ENCODE results near the gene CYTH1.

The CYTH1 gene

DNA sequence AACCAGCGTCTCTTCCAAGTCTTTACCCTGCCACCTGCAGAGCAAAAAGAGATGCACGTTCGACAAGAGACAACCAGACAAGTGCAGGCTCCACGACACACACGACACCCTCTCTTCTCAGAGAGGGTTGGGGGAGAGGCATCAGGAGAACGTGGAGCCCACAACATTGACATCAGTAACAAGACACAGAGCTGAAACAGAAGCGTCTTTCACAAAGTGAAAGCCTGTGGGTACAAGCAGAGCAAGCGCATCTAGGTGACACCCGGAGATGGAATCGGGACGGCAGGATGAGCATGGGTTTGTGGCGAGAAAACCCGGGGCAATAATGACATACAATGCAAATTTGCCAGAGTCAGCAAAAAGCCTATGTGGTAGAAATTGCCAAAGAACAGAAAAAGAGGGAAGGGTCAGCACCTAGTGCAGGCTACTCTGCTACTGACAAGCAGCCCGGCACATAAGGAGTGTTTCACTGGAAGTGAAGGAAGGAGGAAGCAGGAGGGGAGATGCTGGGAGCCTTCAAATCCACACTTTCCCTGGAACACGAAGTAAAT lies 89.5 kb downstream of the CYTH1 start:
- H3K4me3 ChIP-seq (replicated peaks; ENCODE audit: low read depth, low read length): no peak overlapping the region
- no peak for DNase-seq (ENCODE audit: extremely low read depth, low read depth)
- TF ChIP-seq, protein P1, sequence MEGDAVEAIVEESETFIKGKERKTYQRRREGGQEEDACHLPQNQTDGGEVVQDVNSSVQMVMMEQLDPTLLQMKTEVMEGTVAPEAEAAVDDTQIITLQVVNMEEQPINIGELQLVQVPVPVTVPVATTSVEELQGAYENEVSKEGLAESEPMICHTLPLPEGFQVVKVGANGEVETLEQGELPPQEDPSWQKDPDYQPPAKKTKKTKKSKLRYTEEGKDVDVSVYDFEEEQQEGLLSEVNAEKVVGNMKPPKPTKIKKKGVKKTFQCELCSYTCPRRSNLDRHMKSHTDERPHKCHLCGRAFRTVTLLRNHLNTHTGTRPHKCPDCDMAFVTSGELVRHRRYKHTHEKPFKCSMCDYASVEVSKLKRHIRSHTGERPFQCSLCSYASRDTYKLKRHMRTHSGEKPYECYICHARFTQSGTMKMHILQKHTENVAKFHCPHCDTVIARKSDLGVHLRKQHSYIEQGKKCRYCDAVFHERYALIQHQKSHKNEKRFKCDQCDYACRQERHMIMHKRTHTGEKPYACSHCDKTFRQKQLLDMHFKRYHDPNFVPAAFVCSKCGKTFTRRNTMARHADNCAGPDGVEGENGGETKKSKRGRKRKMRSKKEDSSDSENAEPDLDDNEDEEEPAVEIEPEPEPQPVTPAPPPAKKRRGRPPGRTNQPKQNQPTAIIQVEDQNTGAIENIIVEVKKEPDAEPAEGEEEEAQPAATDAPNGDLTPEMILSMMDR (IDR thresholded peaks at IDR 0.05; ENCODE audit: low read depth, low read length, missing control alignments): no peak

DNA sequence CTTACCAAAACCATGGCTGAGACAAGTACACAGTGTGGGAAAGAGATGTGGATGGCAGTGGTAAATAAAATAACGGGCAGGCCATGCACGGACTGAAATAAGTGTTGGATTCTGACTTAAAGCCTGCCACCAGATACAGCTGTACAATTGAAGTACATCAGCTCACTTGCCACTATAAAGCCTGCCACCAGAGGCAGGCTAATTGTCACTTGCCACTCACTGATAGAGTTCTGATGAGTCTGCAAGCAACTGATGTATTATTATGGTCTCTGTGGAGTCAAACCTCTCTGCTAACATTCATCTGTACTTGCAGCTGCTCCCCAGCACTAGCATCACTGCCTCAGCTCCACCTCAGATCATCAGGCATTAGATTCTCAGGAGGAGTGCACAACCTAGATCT lies 93.0 kb downstream of the CYTH1 start:
- TF ChIP-seq, protein P1 (IDR thresholded peaks at IDR 0.05; ENCODE audit: low read depth, low read length, missing control alignments): no peak
- no peak overlapping the region for H3K4me3 ChIP-seq (replicated peaks; ENCODE audit: low read depth, low read length)
- DNase-seq (ENCODE audit: extremely low read depth, low read depth): no peak

DNA sequence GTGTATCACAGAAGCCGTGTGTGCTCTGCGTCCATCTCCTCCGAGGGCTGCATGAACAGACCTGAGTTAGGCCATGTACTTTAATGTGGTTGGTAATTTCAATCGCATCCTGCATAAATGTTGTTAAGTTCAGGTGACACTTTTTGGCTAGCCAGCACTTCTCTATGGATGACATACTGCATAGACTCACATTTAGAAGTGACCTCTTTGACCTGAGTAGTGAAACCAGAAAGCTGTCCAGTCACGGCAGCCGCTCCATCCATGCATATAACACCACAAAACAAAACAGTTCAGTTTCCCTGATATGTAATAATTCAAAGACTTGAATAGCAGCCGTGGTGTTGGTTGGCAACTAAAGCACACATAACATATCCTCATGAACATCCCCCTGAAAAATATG lies 94.1 kb downstream of the CYTH1 start:
- TF ChIP-seq, protein P1 (IDR thresholded peaks at IDR 0.05; ENCODE audit: low read depth, low read length, missing control alignments): no peak
- no peak overlapping the region for H3K4me3 ChIP-seq (replicated peaks; ENCODE audit: low read depth, low read length)
- DNase-seq (ENCODE audit: extremely low read depth, low read depth): no peak

DNA sequence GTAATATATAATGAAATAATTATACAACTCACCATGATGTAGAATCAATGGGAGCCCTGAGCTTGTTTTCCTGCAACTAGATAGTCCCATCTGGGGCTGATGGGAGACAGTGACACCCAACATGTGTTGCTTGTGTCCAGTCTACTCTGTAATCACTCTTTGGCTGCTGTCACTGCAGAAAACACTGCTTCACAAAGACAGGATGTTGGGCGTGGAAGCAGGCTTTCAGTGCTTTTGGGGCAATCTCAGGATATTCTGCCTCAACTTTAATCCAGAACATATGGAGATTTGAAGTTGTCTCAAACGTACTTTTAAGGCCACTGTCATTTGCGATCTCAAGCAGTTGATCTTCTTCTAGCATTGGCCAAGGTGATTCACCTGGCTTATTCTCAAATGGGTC lies 94.9 kb downstream of the CYTH1 start:
- TF ChIP-seq, protein P1 (IDR thresholded peaks at IDR 0.05; ENCODE audit: low read depth, low read length, missing control alignments): no peak
- DNase-seq (ENCODE audit: extremely low read depth, low read depth): no peak
- no peak overlapping the region for H3K4me3 ChIP-seq (replicated peaks; ENCODE audit: low read depth, low read length)

DNA sequence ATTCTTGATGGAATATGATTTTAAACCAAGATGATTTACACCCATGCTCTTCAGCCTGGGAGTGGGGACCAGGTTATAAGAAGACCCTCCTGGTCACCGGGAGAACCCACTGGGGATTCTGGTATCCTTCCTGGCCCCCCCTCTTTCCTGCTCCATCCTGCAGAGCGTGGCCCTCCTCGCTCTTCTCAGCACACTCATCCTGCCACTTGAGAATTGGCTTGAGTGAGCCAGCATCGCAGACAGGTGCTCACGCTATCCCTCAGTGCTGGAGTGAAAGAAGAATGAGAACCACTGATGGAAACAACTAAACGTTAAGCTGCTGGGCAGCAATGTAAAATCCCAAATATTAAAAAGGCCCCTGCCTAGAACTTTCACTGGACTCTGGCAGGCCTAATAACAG lies 98.0 kb downstream of the CYTH1 start:
- TF ChIP-seq, protein P1 (IDR thresholded peaks at IDR 0.05; ENCODE audit: low read depth, low read length, missing control alignments): no peak
- DNase-seq (ENCODE audit: extremely low read depth, low read depth): no peak
- no peak overlapping the region for H3K4me3 ChIP-seq (replicated peaks; ENCODE audit: low read depth, low read length)

DNA sequence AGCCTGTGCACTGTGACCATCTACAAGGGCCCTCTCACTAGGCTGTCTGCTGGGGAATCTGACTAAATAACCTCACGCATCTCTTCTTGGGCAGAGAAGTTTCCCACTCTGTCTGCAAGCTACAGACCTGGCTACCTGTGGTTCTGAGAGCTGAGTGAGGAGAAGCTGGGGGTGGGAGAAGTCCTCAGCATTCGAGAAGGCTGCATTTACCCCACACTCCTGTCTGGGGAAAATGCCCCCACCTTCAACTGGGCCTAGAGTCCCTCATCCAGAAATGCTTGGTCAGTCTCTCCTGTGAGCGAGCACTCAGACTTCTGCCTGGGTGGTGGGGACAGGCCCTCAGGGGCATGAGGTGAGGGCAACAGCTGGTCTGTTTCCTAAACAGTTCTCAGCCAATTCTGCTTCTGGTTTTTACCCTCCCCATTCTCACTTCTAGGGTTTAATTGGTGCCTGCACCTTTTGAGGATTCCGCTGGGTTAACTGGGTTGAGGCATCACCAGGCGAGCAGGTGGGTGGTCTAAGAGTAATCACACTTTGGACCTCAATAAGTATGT lies 98.6 kb downstream of the CYTH1 start:
- no peak for DNase-seq (ENCODE audit: extremely low read depth, low read depth)
- H3K4me3 ChIP-seq (replicated peaks; ENCODE audit: low read depth, low read length): no peak overlapping the region
- TF ChIP-seq, protein P1 (IDR thresholded peaks at IDR 0.05; ENCODE audit: low read depth, low read length, missing control alignments): no peak

DNA sequence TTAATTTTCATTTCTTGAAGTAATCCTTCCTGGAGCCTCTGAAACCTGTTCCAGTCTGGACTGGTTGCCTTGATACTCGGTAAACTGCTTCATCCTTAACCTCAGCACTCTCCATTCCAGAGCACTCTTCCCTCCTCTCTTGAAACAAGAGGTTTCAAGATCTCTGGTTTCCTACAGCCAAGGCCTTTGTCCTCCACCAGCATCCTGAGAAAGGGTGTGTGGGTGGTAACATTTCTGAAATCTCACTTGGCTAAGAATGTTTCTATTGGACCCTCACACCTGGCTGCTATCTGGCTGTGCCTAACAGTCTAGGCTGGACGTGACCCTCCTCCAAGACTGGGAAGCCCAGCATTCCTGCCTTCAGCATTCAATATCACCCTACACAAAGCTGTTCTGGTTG lies 99.7 kb downstream of the CYTH1 start:
- no peak for DNase-seq (ENCODE audit: extremely low read depth, low read depth)
- TF ChIP-seq, protein P1 (IDR thresholded peaks at IDR 0.05; ENCODE audit: low read depth, low read length, missing control alignments): no peak
- no peak overlapping the region for H3K4me3 ChIP-seq (replicated peaks; ENCODE audit: low read depth, low read length)
